Nephron (organoid): ENCODE results near the gene GOLPH3.
A peak's percentile ranks its signal among the peaks of the same experiment; 100 is the strongest.
"Not testable (repeated sequence)": the region's sequence is repeated elsewhere in the genome, so short reads cannot be mapped to it uniquely, and the experiment has no call there.

Experiments used
- H3K27ac Mint-ChIP-seq, 3 experiments: 2 replicates each; pipeline ENCODE4 v1.8.0; 2020; ENCODE audit warnings: mixed read lengths in 3 of 3, mild to moderate bottlenecking in 2 of 3, moderate library complexity in 1 of 3
- H3K27me3 Mint-ChIP-seq: 2 replicates; pipeline ENCODE4 v1.8.0; 2021; ENCODE audit warnings: low read depth, mild to moderate bottlenecking, moderate library complexity, mixed read lengths
- H3K36me3 Mint-ChIP-seq: 2 replicates; pipeline ENCODE4 v1.8.0; 2020; ENCODE audit warnings: low read depth, mixed read lengths
- H3K4me1 Mint-ChIP-seq: 2 replicates; pipeline ENCODE4 v1.8.0; 2020; ENCODE audit warnings: mixed read lengths
- H3K4me3 Mint-ChIP-seq, 3 experiments: 2 replicates each; pipeline ENCODE4 v1.8.0; 2020; ENCODE audit warnings: mild to moderate bottlenecking in 3 of 3, mixed read lengths in 3 of 3, moderate library complexity in 2 of 3
- H3K9me3 Mint-ChIP-seq: 2 replicates; pipeline ENCODE4 v1.8.0; 2020; ENCODE audit warnings: mixed read lengths
- CTCF ChIP-seq, 3 experiments: fragments of 200-600 bp; sonication (generic); IDR thresholded peaks; one replicate each; pipeline ENCODE4 v1.5.0; 2021; ENCODE audit warnings: antibody characterized with exemption in 3 of 3; ENCODE audit not compliant: unreplicated experiment in 3 of 3

GOLPH3 gene

DNA sequence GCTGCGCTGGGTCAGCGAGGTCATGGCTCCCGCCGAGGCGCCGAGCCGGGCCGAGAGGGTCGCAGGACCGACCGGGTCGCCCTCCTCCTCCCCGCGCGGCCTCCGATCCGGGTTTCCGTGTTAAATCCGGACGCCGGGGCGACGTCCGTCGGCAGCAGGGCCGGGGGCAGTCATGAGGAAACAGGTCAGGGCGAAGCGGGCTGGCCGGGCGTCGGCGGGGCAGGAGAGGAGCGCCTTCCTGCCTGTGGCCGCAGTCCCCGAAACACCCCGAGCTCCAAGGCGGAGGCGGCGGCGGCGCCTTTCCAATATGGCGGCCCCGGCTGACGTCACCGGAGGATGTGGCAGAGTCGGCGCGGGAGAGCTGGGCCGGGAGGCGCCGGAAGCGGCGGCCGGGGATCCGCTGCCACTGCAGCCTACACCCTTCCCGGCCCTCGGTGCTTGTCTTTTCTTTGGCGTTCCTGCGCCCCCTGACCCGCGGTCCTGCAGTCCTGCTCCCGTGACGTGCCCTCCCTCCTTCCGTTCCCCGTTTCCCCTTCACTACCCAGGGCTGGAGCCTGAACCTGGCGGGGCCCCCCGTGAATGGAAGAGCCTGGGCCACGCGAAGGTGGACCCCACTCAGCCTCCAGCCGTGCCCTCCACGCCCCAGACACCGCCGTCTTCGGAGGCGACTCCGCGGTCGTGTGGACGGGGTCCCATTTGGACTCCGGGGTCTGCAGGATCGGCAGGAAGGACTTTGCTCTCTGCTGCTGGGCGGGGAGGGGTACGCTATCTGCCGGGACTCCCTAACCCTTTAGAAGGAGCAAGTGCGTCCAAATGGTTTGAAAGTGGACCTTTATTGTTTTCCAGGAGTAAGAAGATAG is at the start of gene GOLPH3:
GOLPH3 (minus strand) TSS at position 309 of the 860 bp plus-strand sequence; CDS start at position 24, 285 bp downstream.
- peak within 1 kb of the TSS; percentile 100 for H3K4me3 Mint-ChIP-seq
- H3K27ac Mint-ChIP-seq, result peak within 1 kb of the TSS; percentile 100
- H3K36me3 Mint-ChIP-seq, result peaks cover 26% of the 10 kb centered on the region
- no peak for TF ChIP-seq CTCF (IDR thresholded peaks at IDR 0.05; ENCODE audit: unreplicated experiment in 3 of 3)
- H3K9me3 Mint-ChIP-seq, result no peaks in the 10 kb centered on the region
- H3K4me1 Mint-ChIP-seq, result peaks cover 41% of the 10 kb centered on the region
- no peaks in the 10 kb centered on the region for H3K27me3 Mint-ChIP-seq

DNA sequence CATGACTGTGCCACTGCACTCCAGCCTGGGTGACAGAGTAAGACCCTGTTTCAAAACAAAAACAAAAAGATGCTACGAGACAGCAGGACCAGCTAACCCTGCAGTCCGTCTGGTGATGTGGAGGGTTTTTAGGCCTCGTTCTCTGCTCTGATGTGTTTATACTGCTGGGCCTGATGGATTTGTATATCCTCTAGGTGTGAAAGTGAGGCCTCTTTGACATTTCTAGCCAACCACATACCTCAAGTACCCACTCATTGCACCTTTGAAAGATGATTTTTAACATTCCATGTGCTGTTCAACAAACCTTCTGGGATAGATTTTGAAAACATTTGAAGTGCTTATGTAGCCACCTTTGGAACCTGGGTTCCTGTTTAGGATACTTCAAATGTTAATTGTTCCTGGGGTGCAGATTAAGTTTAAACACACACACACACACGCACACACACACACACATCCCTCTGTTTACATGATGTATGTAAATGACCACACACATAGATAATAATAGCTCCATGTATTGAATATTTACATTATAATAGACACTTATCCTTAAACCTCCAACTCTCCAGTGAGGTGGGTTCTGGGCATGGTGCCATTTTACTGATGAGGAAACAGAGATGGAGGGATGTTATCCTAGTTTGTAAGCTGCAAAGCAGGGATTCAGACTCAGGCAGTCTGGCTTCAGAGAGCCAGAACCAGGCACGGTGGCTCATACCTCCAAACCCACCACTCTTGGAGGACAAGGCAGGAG is 48.8 kb upstream of the GOLPH3 start:
- H3K4me1 Mint-ChIP-seq, result peaks cover 19% of the 10 kb centered on the region
- H3K27ac Mint-ChIP-seq, result no peak overlapping the region
- H3K9me3 Mint-ChIP-seq, result no peaks in the 10 kb centered on the region
- no peak for TF ChIP-seq CTCF (IDR thresholded peaks at IDR 0.05; ENCODE audit: unreplicated experiment in 3 of 3)
- H3K36me3 Mint-ChIP-seq, result peaks cover 7% of the 10 kb centered on the region
- H3K27me3 Mint-ChIP-seq, result no peaks in the 10 kb centered on the region
- no peak overlapping the region for H3K4me3 Mint-ChIP-seq

DNA sequence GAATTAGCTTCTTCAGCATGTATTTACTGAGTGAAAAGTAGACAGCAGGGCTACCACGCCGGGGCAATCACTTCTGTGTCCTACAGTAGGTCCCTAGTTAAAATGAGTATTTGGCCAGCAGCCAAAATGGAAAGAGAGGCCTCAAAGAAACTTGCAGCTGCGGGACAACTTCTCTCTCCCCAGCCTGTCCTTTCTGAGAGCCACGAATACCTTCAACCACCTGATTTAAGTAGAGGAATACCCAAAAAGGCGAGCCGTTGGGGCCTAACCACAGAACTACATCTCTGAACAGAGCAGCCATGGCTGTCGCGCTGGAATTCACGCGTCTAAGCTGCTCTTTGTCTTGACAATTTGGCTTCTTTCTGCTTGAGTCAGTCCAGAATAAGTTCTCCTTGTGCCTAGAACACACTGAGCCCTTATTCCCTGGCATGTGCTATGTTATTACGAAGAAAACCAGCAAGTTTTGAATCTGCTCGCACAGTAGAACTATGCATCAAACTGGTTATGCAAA is 43.8 kb upstream of the GOLPH3 start:
- TF ChIP-seq CTCF (IDR thresholded peaks at IDR 0.05; ENCODE audit: unreplicated experiment in 3 of 3), result no peak
- Mint-ChIP-seq H3K4me1 (peaks cover 11% of the 10 kb centered on the region), H3K4me3 (no peak overlapping the region), H3K9me3 (no peaks in the 10 kb centered on the region), H3K27ac (peak overlapping the region; percentile 56 to 66 (median 66)), H3K27me3 (peaks cover 8% of the 10 kb centered on the region), H3K36me3 (no peaks in the 10 kb centered on the region)

GRCh38 chr5:32214344-32214743 is 40.2 kb upstream of the GOLPH3 start:
- not testable (repeated sequence) for H3K9me3 Mint-ChIP-seq, H3K27me3 Mint-ChIP-seq, H3K36me3 Mint-ChIP-seq, H3K27ac Mint-ChIP-seq, H3K4me3 Mint-ChIP-seq
- peaks cover 11% of the 10 kb centered on the region for H3K4me1 Mint-ChIP-seq

DNA sequence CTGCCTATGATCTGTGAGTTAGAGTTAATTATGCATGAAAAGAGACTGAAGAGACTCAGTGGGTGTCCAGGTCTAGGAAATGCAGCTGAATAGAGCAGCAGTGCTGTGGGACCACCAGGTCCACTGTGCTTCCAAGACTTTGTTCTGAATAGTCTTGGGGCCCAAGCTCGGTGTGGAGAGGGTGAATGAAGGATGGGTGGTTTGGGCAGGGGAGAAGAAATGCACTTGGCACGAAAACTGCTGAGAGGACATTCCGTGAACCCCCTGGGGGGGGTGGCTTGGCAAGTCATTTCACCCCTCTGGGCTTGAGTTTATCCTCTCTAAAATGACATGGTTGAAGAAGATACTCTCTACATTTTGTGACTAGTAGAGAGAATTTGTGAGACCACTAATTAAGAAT is 36.0 kb upstream of the GOLPH3 start:
- Mint-ChIP-seq H3K4me3 (no peak overlapping the region), H3K27ac (no peak overlapping the region), H3K9me3 (peaks cover 10% of the 10 kb centered on the region), H3K27me3 (no peaks in the 10 kb centered on the region), H3K36me3 (no peaks in the 10 kb centered on the region), H3K4me1 (no peaks in the 10 kb centered on the region)
- no peak for TF ChIP-seq CTCF (IDR thresholded peaks at IDR 0.05; ENCODE audit: unreplicated experiment in 3 of 3)

DNA sequence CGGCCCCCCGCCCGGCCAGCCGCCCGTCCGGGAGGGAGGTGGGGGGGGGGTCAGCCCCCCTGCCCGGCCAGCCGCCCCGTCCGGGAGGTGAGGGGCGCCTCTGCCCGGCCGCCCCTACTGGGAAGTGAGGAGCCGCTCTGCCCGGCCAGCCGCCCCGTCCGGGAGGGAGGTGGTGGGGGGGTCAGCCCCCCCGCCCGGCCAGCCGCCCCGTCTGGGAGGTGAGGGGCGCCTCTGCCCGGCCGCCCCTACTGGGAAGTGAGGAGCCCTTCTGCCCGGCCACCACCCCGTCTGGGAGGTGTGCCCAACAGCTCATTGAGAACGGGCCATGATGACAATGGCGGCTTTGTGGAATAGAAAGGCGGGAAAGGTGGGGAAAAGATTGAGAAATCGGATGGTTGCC is 34.7 kb upstream of the GOLPH3 start:
- H3K27ac Mint-ChIP-seq, H3K4me1 Mint-ChIP-seq, H3K27me3 Mint-ChIP-seq, H3K4me3 Mint-ChIP-seq, H3K9me3 Mint-ChIP-seq, H3K36me3 Mint-ChIP-seq: not testable (repeated sequence)
